HCT116 (cell line): ENCODE data around the gene PILRA. TPM values are rescaled to one million over a fixed set of nuclear protein-coding genes. Genes with fewer than 3 reads are reported as not detected.

Source experiments
- ATAC-seq: fragments of 200-7000 bp; cut with Tn5 transposase; 2 replicates; pipeline ENCODE4 v1.9.1; 2020; ENCODE audit warnings: mild to moderate bottlenecking, moderate library complexity
- BruUV-seq: library from RNA; stranded (reverse); fragments of 400-500 nt; replicated peaks from 2 replicates; lab custom pipeline; 2021; lab: Mats Ljungman, UMichigan
- CTCF ChIA-PET: fragments of 300-600 bp; sonication (Branson Sonifier 250); formaldehyde crosslinking; loops from one replicate; lab custom pipeline; 2021; ENCODE audit warnings: antibody characterized with exemption; lab: Charles Lee
- POLR2A ChIA-PET: fragments of 300-600, 350-600 bp; sonication (Branson Sonifier 250); formaldehyde crosslinking; loops from one replicate; lab custom pipeline; 2021; ENCODE audit warnings: antibody characterized with exemption; lab: Charles Lee
- RAD21 ChIA-PET, 2 experiments: fragments of 300-600 bp; sonication (Branson Sonifier 250); formaldehyde crosslinking; loops; one replicate each; lab custom pipeline; 2023; ENCODE audit warnings: low total read pairs in 2 of 2; ENCODE audit not compliant: uncharacterized antibody in 2 of 2, unreplicated experiment in 2 of 2, low non-redundant PET in 1 of 2; lab: Charles Lee
- DNase-seq: peaks from one replicate; pipeline ENCODE4 v3.0.0-alpha.2; 2010; ENCODE audit warnings: low read depth, low spot score
- H2AFZ ChIP-seq: fragments of 200-600 bp; shearing (Covaris generic), sonication (generic); 2 replicates; pipeline ENCODE4 v1.6.1; 2017; ENCODE audit warnings: low read depth, mixed run types, mixed read lengths, antibody characterized with exemption, low read length; ENCODE audit not compliant: poor library complexity, severe bottlenecking
- H3K27ac ChIP-seq: 2 replicates; pipeline ENCODE4 v1.5.1; 2012; ENCODE audit warnings: low read depth, low read length
- H3K27me3 ChIP-seq: fragments of 200-600 bp; sonication (generic); 2 replicates; pipeline ENCODE4 v1.6.1; 2016; ENCODE audit warnings: mixed run types, low read length, mixed read lengths; ENCODE audit not compliant: insufficient read depth
- H3K36me3 ChIP-seq, 2 experiments: fragments of 200-500 bp in 1 of 2; fragments of 200-600 bp in 1 of 2; sonication (Bioruptor generic) in 1 of 2; sonication (generic) in 1 of 2; 2 replicates each; pipeline versions ENCODE4 v1.5.1 to v1.6.1; 2014 to 2016; ENCODE audit warnings: low read length in 2 of 2, inconsistent platforms in 1 of 2, mixed read lengths in 1 of 2, mixed run types in 1 of 2; ENCODE audit not compliant: insufficient read depth in 2 of 2, control insufficient read depth in 1 of 2
- H3K4me1 ChIP-seq, 2 experiments: fragments of 200-600 bp in 1 of 2; sonication (generic) in 1 of 2; 2 replicates each; pipeline versions ENCODE4 v1.5.1 to v1.6.1; 2012 to 2017; ENCODE audit warnings: low read length in 2 of 2, inconsistent platforms in 1 of 2, mild to moderate bottlenecking in 1 of 2, mixed read lengths in 1 of 2, mixed run types in 1 of 2, moderate library complexity in 1 of 2; ENCODE audit not compliant: insufficient read depth in 2 of 2, control insufficient read depth in 1 of 2
- H3K4me2 ChIP-seq: fragments of 200-600 bp; sonication (generic); 2 replicates; pipeline ENCODE4 v1.6.1; 2017; ENCODE audit warnings: mixed run types, low read length, mixed read lengths
- H3K4me3 ChIP-seq, 2 experiments: fragments of 200-600 bp in 1 of 2; sonication (generic) in 1 of 2; replicated peaks in 1 of 2; 2 replicates each; pipeline ENCODE4 v1.5.1; 2011 to 2016; ENCODE audit warnings: low read length in 2 of 2, control low read depth in 1 of 2, low read depth in 1 of 2, mild to moderate bottlenecking in 1 of 2, mixed read lengths in 1 of 2, mixed run types in 1 of 2
- H3K79me2 ChIP-seq: fragments of 200-600 bp; sonication (generic); 2 replicates; pipeline ENCODE4 v1.6.1; 2017; ENCODE audit warnings: mild to moderate bottlenecking, mixed run types, low read length, moderate library complexity, mixed read lengths; ENCODE audit not compliant: insufficient read depth
- H3K9ac ChIP-seq: fragments of 200-600 bp; sonication (generic); 2 replicates; pipeline ENCODE4 v1.6.1; 2016; ENCODE audit warnings: low read length, mixed read lengths
- H3K9me2 ChIP-seq: fragments of 200-600 bp; sonication (generic), shearing (Covaris generic); 2 replicates; pipeline ENCODE4 v1.6.1; 2017; ENCODE audit warnings: mixed run types, mild to moderate bottlenecking, moderate library complexity; ENCODE audit not compliant: insufficient read depth
- H3K9me3 ChIP-seq, 2 experiments: fragments of 200-500 bp in 1 of 2; fragments of 200-600 bp in 1 of 2; sonication (Bioruptor generic) in 1 of 2; sonication (generic) in 1 of 2; 2 replicates each; pipeline ENCODE4 v1.6.1; 2014 to 2017; ENCODE audit warnings: low read length in 2 of 2, mixed read lengths in 2 of 2, inconsistent platforms in 1 of 2, low read depth in 1 of 2, mild to moderate bottlenecking in 1 of 2, mixed run types in 1 of 2, moderate library complexity in 1 of 2; ENCODE audit not compliant: control insufficient read depth in 1 of 2, insufficient read depth in 1 of 2
- H4K20me1 ChIP-seq: fragments of 200-600 bp; sonication (generic), shearing (Covaris generic); 2 replicates; pipeline ENCODE4 v1.6.1; 2017; ENCODE audit warnings: mixed run types, mild to moderate bottlenecking, moderate library complexity; ENCODE audit not compliant: insufficient read depth
- CBX3 ChIP-seq: IDR thresholded peaks from 2 replicates; pipeline ENCODE4 v1.6.1; 2012; ENCODE audit warnings: low read depth
- CEBPB ChIP-seq: IDR thresholded peaks from 2 replicates; pipeline ENCODE4 v1.6.1; 2012; ENCODE audit warnings: low read depth
- CTCF ChIP-seq, 3 experiments: fragments of 200-600 bp in 1 of 3; sonication (generic) in 1 of 3; IDR thresholded peaks in 2 of 3; conservative IDR thresholded peaks in 1 of 3; 2 replicates each; pipeline ENCODE4 v1.5.1; 2012 to 2017; ENCODE audit warnings: low read depth in 2 of 3, low read length in 2 of 3, antibody characterized with exemption in 1 of 3, borderline replicate concordance in 1 of 3, control low read depth in 1 of 3, mild to moderate bottlenecking in 1 of 3, mixed read lengths in 1 of 3, mixed run types in 1 of 3, moderate library complexity in 1 of 3; ENCODE audit not compliant: insufficient read depth in 1 of 3
- EZH2 ChIP-seq: fragments of 200-600 bp; sonication (generic); IDR thresholded peaks from 2 replicates; pipeline ENCODE4 v1.6.1; 2017; ENCODE audit warnings: antibody characterized with exemption, mixed run types
- JUND ChIP-seq: IDR thresholded peaks from 2 replicates; pipeline ENCODE4 v1.6.1; 2012
- RAD21 ChIP-seq: IDR thresholded peaks from 2 replicates; pipeline ENCODE4 v1.6.1; 2012; ENCODE audit warnings: low read depth, mild to moderate bottlenecking
- REST ChIP-seq: IDR thresholded peaks from 2 replicates; pipeline ENCODE4 v1.6.1; 2012; ENCODE audit warnings: low read depth
- SIN3A ChIP-seq: IDR thresholded peaks from 2 replicates; pipeline ENCODE4 v1.6.1; 2012; ENCODE audit warnings: low read depth
- TCF7L2 ChIP-seq: IDR thresholded peaks from 2 replicates; pipeline ENCODE4 v1.7.0; 2011; ENCODE audit warnings: borderline replicate concordance, inconsistent platforms; ENCODE audit not compliant: insufficient read depth, insufficient read length; ENCODE audit errors: extremely low read depth
- ZFX ChIP-seq: fragments of 450-650 bp; IDR thresholded peaks from 2 replicates; pipeline ENCODE4 v1.6.1; 2017
- intact Hi-C: fragments of 100-400 bp; cut with micrococcal nuclease; formaldehyde crosslinking; loops from 2 replicates; pipeline ENCODE4 v1.10.0; 2022
- total RNA-seq: library from RNA; stranded (reverse); gene quantifications from one replicate; pipeline ENCODE4 v1.2.1, GENCODE V29; 2021; ENCODE audit not compliant: unreplicated experiment

PILRA gene
- total RNA-seq, 1 experiment from 2014 or later: 1.8 TPM

GRCh38 chr7:100407285-100408180 is 34.2 kb downstream of the PILRA start:
- Histone ChIP-seq H3K27ac (no peak overlapping the region), H3K9me3 (no peaks in the 10 kb centered on the region), H3K36me3 (no peaks in the 10 kb centered on the region), H2AFZ (no peak overlapping the region), H3K4me2 (peak overlapping the region; percentile 13; the same call in 1 of the 2 replicates), H3K4me3 (no peak overlapping the region), H3K27me3 (peaks cover 10% of the 10 kb centered on the region; the same call in 1 of the 2 replicates), H3K79me2 (no peaks in the 10 kb centered on the region), H4K20me1 (no peaks in the 10 kb centered on the region), H3K9me2 (no peaks in the 10 kb centered on the region), H3K9ac (no peak overlapping the region), H3K4me1 (peaks cover 0 to 6% of the 10 kb centered on the region in 2 experiments; a peak in 1 of 4 replicates)
- BruUV-seq: no TSS peak
- peak; percentile 58 for DNase-seq
- ChIA-PET POLR2A (interaction anchor here (1.0 to 1.3 kb wide), 2 partner anchors 21 to 849 kb away, joined by 3 to 7 read pairs; partner anchors contain the start of genes ZCWPW1 and ZNF655), RAD21 (interaction anchor here (0.6 to 1.3 kb wide), 5 partner anchors 29 to 325 kb away, joined by 3 to 7 read pairs (median 3); no protein-coding TSS in a partner anchor), CTCF (interaction anchor here (0.5 to 1.5 kb wide), 15 partner anchors 8 to 277 kb away, joined by 3 to 9 read pairs (median 4); partner anchors contain the start of gene ZCWPW1)
- ATAC-seq: peak; percentile 96
- intact Hi-C loops: loop anchor here (2.0 to 10.0 kb wide), 2 partner anchors 213 to 275 kb away; no protein-coding TSS in a partner anchor
- TF ChIP-seq EZH2: no peak
- TF ChIP-seq CTCF (IDR thresholded peaks at IDR 0.05 in 2 of 3, conservative IDR thresholded peaks at IDR 0.05 in 1 of 3; ENCODE audit: borderline replicate concordance in 1 of 3, insufficient read depth in 1 of 3, low read depth in 2 of 3, low read length in 2 of 3): peak; percentile 70 to 76 (median 73)
- TF ChIP-seq ZFX: no peak
- no peak for TF ChIP-seq TCF7L2
- no peak for TF ChIP-seq CBX3
- no peak for TF ChIP-seq REST
- peak; percentile 87 for TF ChIP-seq RAD21
- TF ChIP-seq SIN3A: no peak
- TF ChIP-seq CEBPB: no peak
- peak; percentile 27; the same call in 1 of the 2 replicates for TF ChIP-seq JUND
